CD14-positive monocyte (primary cell): ENCODE results near the gene ALAS1. TPM values are rescaled to one million over a fixed set of nuclear protein-coding genes. Genes with fewer than 3 reads are reported as not detected.

Source experiments
- DNase-seq, 3 donors: peaks; one replicate each; pipeline ENCODE4 v3.0.0-alpha.2; 2011 to 2022
- H2AFZ ChIP-seq: 2 replicates; pipeline ENCODE4 v1.6.0; 2012; ENCODE audit warnings: mild to moderate bottlenecking, low read depth, low read length, inconsistent platforms; ENCODE audit not compliant: insufficient read depth, poor library complexity, severe bottlenecking
- H3K27ac ChIP-seq, 2 donors: 1 replicate in 1 of 2; 2 replicates in 1 of 2; pipeline ENCODE4 v1.5.1; 2012 to 2013; ENCODE audit warnings: low read length in 2 of 2, control low read depth in 1 of 2, inconsistent platforms in 1 of 2, low read depth in 1 of 2, mild to moderate bottlenecking in 1 of 2
- H3K27me3 ChIP-seq, 2 donors: one replicate each; pipeline versions ENCODE4 v1.6.0 to v1.6.1; 2011 to 2013; ENCODE audit warnings: low read length in 2 of 2; ENCODE audit not compliant: control insufficient read depth in 2 of 2, insufficient read depth in 2 of 2
- H3K36me3 ChIP-seq, 2 donors: replicated peaks in 1 of 2; 1 replicate in 1 of 2; 2 replicates in 1 of 2; pipeline versions ENCODE4 v1.5.1 to v1.6.1; 2012 to 2013; ENCODE audit warnings: low read length in 2 of 2, control low read depth in 1 of 2, inconsistent platforms in 1 of 2, mild to moderate bottlenecking in 1 of 2; ENCODE audit not compliant: insufficient read depth in 2 of 2, control insufficient read depth in 1 of 2
- H3K4me1 ChIP-seq, 2 donors: 1 replicate in 1 of 2; 2 replicates in 1 of 2; pipeline versions ENCODE4 v1.5.1 to v1.6.1; 2012 to 2013; ENCODE audit warnings: low read length in 2 of 2, control low read depth in 1 of 2, inconsistent platforms in 1 of 2, mild to moderate bottlenecking in 1 of 2, moderate library complexity in 1 of 2; ENCODE audit not compliant: insufficient read depth in 2 of 2, control insufficient read depth in 1 of 2
- H3K4me2 ChIP-seq: replicated peaks from 2 replicates; pipeline ENCODE3; 2012; ENCODE audit warnings: low read length, moderate library complexity, mild to moderate bottlenecking; ENCODE audit not compliant: poor library complexity, severe bottlenecking; ENCODE audit errors: extremely low read depth
- H3K4me3 ChIP-seq, 3 experiments: fragments of 200-600 bp in 1 of 3; sonication (generic) in 1 of 3; replicated peaks in 1 of 3; 1 replicate in 2 of 3; 2 replicates in 1 of 3; pipeline ENCODE4 v1.5.1; 2011 to 2013; ENCODE audit warnings: low read length in 3 of 3, mild to moderate bottlenecking in 3 of 3, control low read depth in 2 of 3, low read depth in 2 of 3, inconsistent platforms in 1 of 3, moderate library complexity in 1 of 3
- H3K79me2 ChIP-seq: 2 replicates; pipeline ENCODE4 v1.6.0; 2012; ENCODE audit warnings: mild to moderate bottlenecking, control low read depth, inconsistent platforms, low read length, moderate library complexity; ENCODE audit not compliant: insufficient read depth
- H3K9ac ChIP-seq: 2 replicates; pipeline ENCODE4 v1.6.0; 2017; ENCODE audit warnings: low read length, mild to moderate bottlenecking; ENCODE audit not compliant: insufficient read depth, poor library complexity, severe bottlenecking
- H3K9me3 ChIP-seq, 2 donors: replicated peaks in 1 of 2; 1 replicate in 1 of 2; 2 replicates in 1 of 2; pipeline versions ENCODE4 v1.5.1 to v1.6.1; 2012 to 2013; ENCODE audit warnings: low read length in 2 of 2, control low read depth in 1 of 2; ENCODE audit not compliant: control insufficient read depth in 1 of 2, insufficient read depth in 1 of 2
- H4K20me1 ChIP-seq: 2 replicates; pipeline ENCODE4 v1.6.0; 2012; ENCODE audit warnings: mild to moderate bottlenecking, low read length, control low read depth, moderate library complexity; ENCODE audit not compliant: insufficient read depth
- H3K27ac Mint-ChIP-seq, 7 donors: one replicate each; pipeline ENCODE4 v1.8.0; 2020; ENCODE audit warnings: mild to moderate bottlenecking in 7 of 7, mixed read lengths in 7 of 7, moderate library complexity in 6 of 7, inconsistent platforms in 2 of 7
- H3K27me3 Mint-ChIP-seq, 3 donors: one replicate each; pipeline ENCODE4 v1.8.0; 2021 to 2022; ENCODE audit warnings: low read depth in 3 of 3, mild to moderate bottlenecking in 3 of 3, mixed read lengths in 3 of 3, moderate library complexity in 3 of 3, inconsistent platforms in 1 of 3
- H3K36me3 Mint-ChIP-seq, 2 donors: one replicate each; pipeline ENCODE4 v1.8.0; 2020; ENCODE audit warnings: mixed read lengths in 2 of 2, inconsistent platforms in 1 of 2, mild to moderate bottlenecking in 1 of 2
- H3K4me1 Mint-ChIP-seq: one replicate; pipeline ENCODE4 v1.8.0; 2020; ENCODE audit warnings: mild to moderate bottlenecking, mixed read lengths
- H3K4me3 Mint-ChIP-seq, 2 donors: one replicate each; pipeline ENCODE4 v1.8.0; 2020; ENCODE audit warnings: mild to moderate bottlenecking in 2 of 2, mixed read lengths in 2 of 2, moderate library complexity in 1 of 2
- H3K9me3 Mint-ChIP-seq, 7 donors: one replicate each; pipeline ENCODE4 v1.8.0; 2020 to 2022; ENCODE audit warnings: mixed read lengths in 7 of 7, mild to moderate bottlenecking in 6 of 7, moderate library complexity in 6 of 7, inconsistent platforms in 2 of 7
- WGBS: methylation state at CpG from one replicate; pipeline ENCODE4 v1.1.5; 2013; ENCODE audit warnings: missing lambda C conversion rate; ENCODE audit not compliant: insufficient coverage; 5-methylcytosine and 5-hydroxymethylcytosine counted together
- intact Hi-C, 2 donors: fragments of 100-400 bp; cut with micrococcal nuclease; formaldehyde crosslinking; loops; one replicate each; pipeline versions ENCODE4 v1.15.0 to v1.15.1; 2023
- polyA plus RNA-seq, 3 donors: library from polyadenylated mRNA; depleted of rRNA in 1 of 3; unstranded in 2 of 3; stranded (reverse) in 1 of 3; fragments of 300-500 nt in 2 of 3; fragments of >200 nt in 1 of 3; fragmentation: Illumina TruSeq in 2 of 3; gene quantifications; 1 replicate in 2 of 3; 2 replicates in 1 of 3; pipeline ENCODE4 v1.2.3, GENCODE V29; 2012 to 2021
- TF ChIP-seq, protein P1 (sequence below): fragments of 200-600 bp; IDR thresholded peaks from one replicate; pipeline ENCODE4 v1.8.0; 2022; ENCODE audit warnings: antibody characterized with exemption, mild to moderate bottlenecking

Gene ALAS1
- polyA plus RNA-seq, 3 donors, result 20.9 to 84.7 (median 38.7) TPM

DNA sequence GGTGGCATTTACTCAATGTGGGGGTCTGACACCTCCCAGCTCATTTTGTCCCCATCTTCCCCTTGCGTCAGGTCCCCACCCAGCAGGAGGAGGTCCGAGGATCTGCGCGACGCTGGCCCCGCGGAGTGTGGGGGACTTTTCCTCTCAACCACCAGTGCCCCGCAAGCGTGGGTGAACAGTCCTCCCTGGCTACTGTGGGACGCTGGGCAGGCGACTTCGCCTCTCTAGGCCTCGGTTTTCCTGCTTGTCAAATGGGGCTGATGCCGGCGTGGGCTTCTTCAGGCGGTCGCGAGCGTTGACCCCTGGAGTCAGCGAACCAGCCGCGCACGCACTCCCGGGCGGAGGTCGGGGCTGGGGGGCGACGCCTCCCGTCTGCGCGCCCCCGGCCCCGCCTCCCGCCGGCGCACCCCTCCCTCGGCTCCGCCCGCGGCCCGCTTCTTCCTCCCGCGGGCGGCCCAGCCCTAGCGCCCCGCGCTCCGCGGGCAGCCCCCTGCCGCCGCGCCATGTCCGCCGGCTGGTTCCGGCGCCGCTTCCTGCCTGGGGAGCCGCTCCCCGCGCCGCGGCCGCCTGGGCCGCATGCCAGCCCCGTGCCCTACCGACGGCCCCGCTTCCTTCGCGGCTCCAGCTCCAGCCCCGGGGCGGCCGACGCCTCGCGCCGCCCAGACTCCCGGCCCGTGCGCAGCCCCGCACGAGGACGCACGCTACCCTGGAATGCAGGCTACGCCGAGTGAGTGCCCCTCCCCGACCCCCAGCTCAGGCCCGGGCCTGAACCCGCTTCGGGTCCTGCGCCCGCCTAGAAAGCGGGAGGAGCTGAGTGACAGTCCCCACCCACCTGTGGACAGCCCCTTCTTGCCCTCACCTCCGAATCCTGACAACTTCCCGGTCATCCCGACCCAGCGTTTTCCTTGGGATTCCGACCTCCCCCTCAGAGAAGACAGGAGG lies 47.6 kb downstream of the ALAS1 start, which contains the start of gene PPM1M:
Gene PPM1M, plus strand, starts transcription at position 438 of the 942 bp plus-strand sequence. Its CDS starts 66 bp downstream, at position 504.
- Histone ChIP-seq H3K79me2 (peaks cover 62% of the 10 kb centered on the region), H3K4me3 (peak within 1 kb of the TSS; percentile 54 to 74 (median 72)), H3K27ac (peak within 1 kb of the TSS; percentile 98 to 99), H3K27me3 (no peaks in the 10 kb centered on the region), H2AFZ (peak within 1 kb of the TSS; percentile 66), H3K36me3 (peaks cover 28 to 29% of the 10 kb centered on the region in 2 donors), H3K4me1 (peaks cover 55 to 63% of the 10 kb centered on the region in 2 donors), H4K20me1 (peaks cover 31% of the 10 kb centered on the region), H3K9ac (peak within 1 kb of the TSS; percentile 84), H3K4me2 (peak within 1 kb of the TSS; percentile 79), H3K9me3 (no peaks in the 10 kb centered on the region)
- WGBS, result under 1% methylated on average over 94 of the region's 98 CpGs
- H3K36me3 Mint-ChIP-seq, result peaks cover 37 to 41% of the 10 kb centered on the region in 2 donors
- intact Hi-C loops, result no loop called here
- peak within 1 kb of the TSS; percentile 97 to 100 (median 99) for H3K27ac Mint-ChIP-seq
- peak within 1 kb of the TSS; percentile 85 to 94 for H3K4me3 Mint-ChIP-seq
- peaks cover 61% of the 10 kb centered on the region for H3K4me1 Mint-ChIP-seq
- no peaks in the 10 kb centered on the region for H3K27me3 Mint-ChIP-seq
- TF ChIP-seq, protein P1, sequence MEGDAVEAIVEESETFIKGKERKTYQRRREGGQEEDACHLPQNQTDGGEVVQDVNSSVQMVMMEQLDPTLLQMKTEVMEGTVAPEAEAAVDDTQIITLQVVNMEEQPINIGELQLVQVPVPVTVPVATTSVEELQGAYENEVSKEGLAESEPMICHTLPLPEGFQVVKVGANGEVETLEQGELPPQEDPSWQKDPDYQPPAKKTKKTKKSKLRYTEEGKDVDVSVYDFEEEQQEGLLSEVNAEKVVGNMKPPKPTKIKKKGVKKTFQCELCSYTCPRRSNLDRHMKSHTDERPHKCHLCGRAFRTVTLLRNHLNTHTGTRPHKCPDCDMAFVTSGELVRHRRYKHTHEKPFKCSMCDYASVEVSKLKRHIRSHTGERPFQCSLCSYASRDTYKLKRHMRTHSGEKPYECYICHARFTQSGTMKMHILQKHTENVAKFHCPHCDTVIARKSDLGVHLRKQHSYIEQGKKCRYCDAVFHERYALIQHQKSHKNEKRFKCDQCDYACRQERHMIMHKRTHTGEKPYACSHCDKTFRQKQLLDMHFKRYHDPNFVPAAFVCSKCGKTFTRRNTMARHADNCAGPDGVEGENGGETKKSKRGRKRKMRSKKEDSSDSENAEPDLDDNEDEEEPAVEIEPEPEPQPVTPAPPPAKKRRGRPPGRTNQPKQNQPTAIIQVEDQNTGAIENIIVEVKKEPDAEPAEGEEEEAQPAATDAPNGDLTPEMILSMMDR, result no peak
- H3K9me3 Mint-ChIP-seq, result peaks cover 0 to 5% (median 0%) of the 10 kb centered on the region in 7 donors
- DNase-seq, result peak in 2 of 3 donors; percentile 64

- WGBS, result 30% methylated on average over 2 of the region's 8 CpGs
- Mint-ChIP-seq H3K9me3 (peaks cover 0 to 5% (median 0%) of the 10 kb centered on the region in 7 donors), H3K4me1 (peaks cover 56% of the 10 kb centered on the region), H3K27me3 (no peaks in the 10 kb centered on the region), H3K36me3 (peaks cover 37 to 48% of the 10 kb centered on the region in 2 donors), H3K4me3 (peak overlapping the region; percentile 85 to 94), H3K27ac (peak overlapping the region; percentile 91 to 100 (median 95))
- DNase-seq, result no peak
- Histone ChIP-seq H2AFZ (peak overlapping the region; percentile 38), H3K79me2 (peaks cover 64% of the 10 kb centered on the region), H3K27me3 (no peaks in the 10 kb centered on the region), H3K27ac (peak overlapping the region; percentile 88 to 99), H4K20me1 (peaks cover 35% of the 10 kb centered on the region), H3K4me1 (peaks cover 51 to 58% of the 10 kb centered on the region in 2 donors), H3K9ac (peak overlapping the region; percentile 84), H3K9me3 (no peaks in the 10 kb centered on the region), H3K36me3 (peaks cover 35% of the 10 kb centered on the region in 2 donors), H3K4me3 (peak overlapping the region; percentile 48 to 74 (median 72)), H3K4me2 (peak overlapping the region; percentile 79)
- intact Hi-C loops, result no loop called here
- TF ChIP-seq, protein P1, result no peak
Observed at GRCh38 chr3:52246264-52246620, 48.3 kb downstream of the ALAS1 start.
